Measurements from ENCODE around the gene CHMP5. TPM values are rescaled to one million over a fixed set of nuclear protein-coding genes. Genes with fewer than 3 reads are reported as not detected.
"Not testable (repeated sequence)": the region's sequence is repeated elsewhere in the genome, so short reads cannot be mapped to it uniquely, and the experiment has no call there.

The CHMP5 gene
- total RNA-seq, 4 donors from 2014 or later, result 48.0 to 77.2 (median 65.2) TPM

DNA sequence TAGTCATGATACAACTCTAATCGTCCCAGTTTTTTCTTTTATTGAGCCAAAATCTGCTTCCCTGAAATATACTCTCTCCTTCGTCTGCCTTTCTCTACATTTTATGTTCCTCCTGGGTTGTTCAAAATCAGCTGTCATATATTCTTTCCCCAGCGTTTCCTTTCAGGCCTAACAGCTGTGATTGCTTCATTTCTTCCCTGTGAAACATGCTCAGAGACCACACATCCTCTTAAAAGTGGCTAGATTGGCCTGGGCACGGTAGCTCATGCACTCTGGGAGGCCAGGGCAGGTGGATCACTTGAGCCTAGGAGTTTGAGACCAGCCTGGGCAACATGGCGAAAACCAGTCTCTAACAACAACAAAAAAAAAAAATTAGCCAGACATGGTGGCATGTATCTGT, 50.5 kb downstream of the CHMP5 start:
- peaks cover 14 to 24% (median 19%) of the 10 kb centered on the region in 4 donors for H3K4me1 ChIP-seq
- no peak for DNase-seq (ENCODE audit: extremely low spot score)
- no peaks in the 10 kb centered on the region for H3K9me3 ChIP-seq
- intact Hi-C loops (cut with DNase I), result no loop called here
- 63% methylated on average over 5 of the region's 5 CpGs for WGBS
- no peak overlapping the region for H3K4me3 ChIP-seq
- H3K27ac ChIP-seq (replicated peaks in 1 of 4), result peak overlapping the region in 2 of 4 donors; percentile 24 to 28
- H3K27me3 ChIP-seq, result no peaks in the 10 kb centered on the region
- H3K36me3 ChIP-seq, result peaks cover 50 to 98% (median 89%) of the 10 kb centered on the region in 4 donors
- TF ChIP-seq POLR2AphosphoS5 (IDR thresholded peaks at IDR 0.05), result no peak
- no peak for TF ChIP-seq POLR2A (IDR thresholded peaks at IDR 0.05; ENCODE audit: low read depth)
- no peak for TF ChIP-seq EP300 (IDR thresholded peaks at IDR 0.05)
- TF ChIP-seq, protein P1, sequence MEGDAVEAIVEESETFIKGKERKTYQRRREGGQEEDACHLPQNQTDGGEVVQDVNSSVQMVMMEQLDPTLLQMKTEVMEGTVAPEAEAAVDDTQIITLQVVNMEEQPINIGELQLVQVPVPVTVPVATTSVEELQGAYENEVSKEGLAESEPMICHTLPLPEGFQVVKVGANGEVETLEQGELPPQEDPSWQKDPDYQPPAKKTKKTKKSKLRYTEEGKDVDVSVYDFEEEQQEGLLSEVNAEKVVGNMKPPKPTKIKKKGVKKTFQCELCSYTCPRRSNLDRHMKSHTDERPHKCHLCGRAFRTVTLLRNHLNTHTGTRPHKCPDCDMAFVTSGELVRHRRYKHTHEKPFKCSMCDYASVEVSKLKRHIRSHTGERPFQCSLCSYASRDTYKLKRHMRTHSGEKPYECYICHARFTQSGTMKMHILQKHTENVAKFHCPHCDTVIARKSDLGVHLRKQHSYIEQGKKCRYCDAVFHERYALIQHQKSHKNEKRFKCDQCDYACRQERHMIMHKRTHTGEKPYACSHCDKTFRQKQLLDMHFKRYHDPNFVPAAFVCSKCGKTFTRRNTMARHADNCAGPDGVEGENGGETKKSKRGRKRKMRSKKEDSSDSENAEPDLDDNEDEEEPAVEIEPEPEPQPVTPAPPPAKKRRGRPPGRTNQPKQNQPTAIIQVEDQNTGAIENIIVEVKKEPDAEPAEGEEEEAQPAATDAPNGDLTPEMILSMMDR (IDR thresholded peaks at IDR 0.05), result no peak

DNA sequence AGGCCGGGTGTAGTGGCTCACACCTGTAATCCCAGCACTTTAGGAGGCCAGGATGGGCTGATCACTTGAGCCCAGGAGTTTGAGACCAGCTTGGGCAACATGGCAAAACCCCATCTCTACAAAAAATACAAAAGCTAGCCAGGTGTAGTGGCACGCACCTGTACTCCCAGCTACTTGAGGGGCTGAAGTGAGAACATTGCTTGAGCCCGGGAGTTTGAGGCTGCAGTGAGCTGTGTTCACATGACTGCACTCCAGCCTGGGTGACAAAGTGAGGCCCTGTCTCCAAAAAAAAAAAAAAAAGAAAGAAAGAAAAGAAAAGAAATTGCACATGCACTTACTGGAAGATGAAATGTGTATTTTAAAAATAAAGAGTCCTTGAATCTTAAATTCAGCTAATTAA, 52.3 kb downstream of the CHMP5 start:
- H3K4me1 ChIP-seq, result peaks cover 16 to 26% (median 20%) of the 10 kb centered on the region in 4 donors
- peaks cover 40 to 98% (median 89%) of the 10 kb centered on the region in 4 donors for H3K36me3 ChIP-seq
- H3K4me3 ChIP-seq; DNase-seq (ENCODE audit: extremely low spot score); intact Hi-C loops (cut with DNase I); H3K27me3 ChIP-seq; H3K9me3 ChIP-seq: not testable (repeated sequence)
- WGBS, result 89% methylated on average over 3 of the region's 3 CpGs
- H3K27ac ChIP-seq (replicated peaks in 1 of 4), result peak overlapping the region in 1 of 4 donors; percentile 28

DNA sequence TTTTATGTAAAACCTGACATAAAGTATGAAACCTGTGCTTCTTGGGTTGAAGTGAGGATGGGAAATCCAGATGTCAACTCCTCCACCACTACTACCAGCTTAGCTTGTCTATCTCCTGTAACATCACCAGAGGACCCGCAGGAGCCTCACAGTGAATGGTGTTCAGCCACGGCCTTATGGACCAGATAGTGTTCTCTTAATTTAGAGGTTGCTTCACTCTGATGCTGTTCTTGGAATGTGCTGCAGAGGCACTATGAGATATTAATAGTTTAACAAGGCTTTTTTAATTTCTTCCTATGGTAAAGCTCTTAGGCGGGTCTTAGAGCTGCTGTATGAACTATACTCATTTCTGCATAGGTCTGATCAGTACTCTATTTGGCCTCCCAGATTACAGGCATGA, 53.4 kb downstream of the CHMP5 start:
- H3K4me1 ChIP-seq, result peaks cover 16 to 26% (median 20%) of the 10 kb centered on the region in 4 donors
- peaks cover 39 to 98% (median 89%) of the 10 kb centered on the region in 4 donors for H3K36me3 ChIP-seq
- DNase-seq (ENCODE audit: extremely low spot score), result no peak
- H3K4me3 ChIP-seq, result no peak overlapping the region
- H3K27me3 ChIP-seq, result no peaks in the 10 kb centered on the region
- intact Hi-C loops (cut with DNase I), result no loop called here
- TF ChIP-seq POLR2A (IDR thresholded peaks at IDR 0.05; ENCODE audit: low read depth), result no peak
- TF ChIP-seq, protein P1 (IDR thresholded peaks at IDR 0.05), result no peak
- TF ChIP-seq POLR2AphosphoS5 (IDR thresholded peaks at IDR 0.05), result no peak
- no peak for TF ChIP-seq EP300 (IDR thresholded peaks at IDR 0.05)
- H3K9me3 ChIP-seq, result no peaks in the 10 kb centered on the region
- WGBS, result 89% methylated on average over 3 of the region's 3 CpGs
- peak overlapping the region in 2 of 4 donors; percentile 45 to 73 for H3K27ac ChIP-seq (replicated peaks in 1 of 4)

DNA sequence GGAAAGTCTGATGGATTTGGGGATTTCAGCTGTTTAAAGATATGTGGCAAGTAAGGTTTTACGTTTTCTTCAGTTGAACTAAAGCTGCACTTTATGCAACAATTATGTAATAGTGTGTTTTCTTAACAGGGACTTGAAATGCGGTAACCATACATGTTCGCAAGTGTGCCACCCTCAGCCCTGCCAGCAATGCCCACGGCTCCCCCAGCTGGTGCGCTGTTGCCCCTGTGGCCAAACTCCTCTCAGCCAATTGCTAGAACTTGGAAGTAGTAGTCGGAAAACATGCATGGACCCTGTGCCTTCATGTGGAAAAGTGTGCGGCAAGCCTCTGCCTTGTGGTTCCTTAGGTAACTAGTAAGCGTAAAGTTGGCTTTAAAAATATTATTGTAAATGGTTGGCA, 53.9 kb downstream of the CHMP5 start:
- no peak for TF ChIP-seq POLR2A (IDR thresholded peaks at IDR 0.05; ENCODE audit: low read depth)
- no peak for TF ChIP-seq EP300 (IDR thresholded peaks at IDR 0.05)
- TF ChIP-seq, protein P1 (IDR thresholded peaks at IDR 0.05), result no peak
- TF ChIP-seq POLR2AphosphoS5 (IDR thresholded peaks at IDR 0.05), result no peak
- no peaks in the 10 kb centered on the region for H3K9me3 ChIP-seq
- 77% methylated on average over 8 of the region's 8 CpGs for WGBS
- peaks cover 34 to 98% (median 89%) of the 10 kb centered on the region in 4 donors for H3K36me3 ChIP-seq
- H3K4me1 ChIP-seq, result peaks cover 16 to 26% (median 20%) of the 10 kb centered on the region in 4 donors
- no peaks in the 10 kb centered on the region for H3K27me3 ChIP-seq
- no peak for DNase-seq (ENCODE audit: extremely low spot score)
- intact Hi-C loops (cut with DNase I), result no loop called here
- no peak overlapping the region for H3K4me3 ChIP-seq
- H3K27ac ChIP-seq (replicated peaks in 1 of 4), result peak overlapping the region in 3 of 4 donors; percentile 37 to 78 (median 73)

DNA sequence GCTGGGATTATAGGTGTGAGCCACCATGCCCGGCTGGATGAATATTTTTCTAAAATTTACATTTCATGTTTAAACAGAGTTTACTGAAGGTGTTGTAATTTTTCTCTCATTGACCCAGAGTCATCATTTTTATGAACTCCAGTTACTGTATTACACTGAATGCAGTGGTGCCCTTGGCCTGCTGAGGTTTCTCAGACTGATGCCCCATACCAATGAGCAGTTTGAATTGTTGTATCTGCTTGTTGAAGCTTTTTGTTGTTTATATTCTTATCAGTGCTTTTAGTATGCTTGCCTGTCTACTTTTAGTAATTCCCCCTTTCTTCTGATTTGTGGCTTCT, 55.4 kb downstream of the CHMP5 start:
- Histone ChIP-seq H3K9me3 (no peaks in the 10 kb centered on the region), H3K27ac (replicated peaks in 1 of 4) (peak overlapping the region; percentile 66 to 78 (median 76)), H3K36me3 (peaks cover 24 to 98% (median 83%) of the 10 kb centered on the region in 4 donors), H3K4me1 (peaks cover 16 to 26% (median 20%) of the 10 kb centered on the region in 4 donors), H3K4me3 (no peak overlapping the region), H3K27me3 (no peaks in the 10 kb centered on the region)
- intact Hi-C loops (cut with DNase I), result no loop called here
- no peak for TF ChIP-seq POLR2A (IDR thresholded peaks at IDR 0.05; ENCODE audit: low read depth)
- TF ChIP-seq EP300 (IDR thresholded peaks at IDR 0.05), result no peak
- no peak for TF ChIP-seq POLR2AphosphoS5 (IDR thresholded peaks at IDR 0.05)
- TF ChIP-seq, protein P1 (IDR thresholded peaks at IDR 0.05), result no peak
- 67% methylated on average over 1 of the region's 1 CpG for WGBS
- no peak for DNase-seq (ENCODE audit: extremely low spot score)

Data from esophagus muscularis mucosa (tissue), 4 donors.